Nephron (organoid): ENCODE data around the gene SLC22A2.

Source experiments
- H3K27ac Mint-ChIP-seq, 3 experiments: 2 replicates each; pipeline ENCODE4 v1.8.0; 2020; ENCODE audit warnings: mixed read lengths in 3 of 3, mild to moderate bottlenecking in 2 of 3, moderate library complexity in 1 of 3
- H3K27me3 Mint-ChIP-seq: 2 replicates; pipeline ENCODE4 v1.8.0; 2021; ENCODE audit warnings: low read depth, mild to moderate bottlenecking, moderate library complexity, mixed read lengths
- H3K36me3 Mint-ChIP-seq: 2 replicates; pipeline ENCODE4 v1.8.0; 2020; ENCODE audit warnings: low read depth, mixed read lengths
- H3K4me1 Mint-ChIP-seq: 2 replicates; pipeline ENCODE4 v1.8.0; 2020; ENCODE audit warnings: mixed read lengths
- H3K4me3 Mint-ChIP-seq, 3 experiments: 2 replicates each; pipeline ENCODE4 v1.8.0; 2020; ENCODE audit warnings: mild to moderate bottlenecking in 3 of 3, mixed read lengths in 3 of 3, moderate library complexity in 2 of 3
- H3K9me3 Mint-ChIP-seq: 2 replicates; pipeline ENCODE4 v1.8.0; 2020; ENCODE audit warnings: mixed read lengths
- TF ChIP-seq, protein P1 (sequence below), 3 experiments: fragments of 200-600 bp; sonication (generic); IDR thresholded peaks; one replicate each; pipeline ENCODE4 v1.5.0; 2021; ENCODE audit warnings: antibody characterized with exemption in 3 of 3; ENCODE audit not compliant: unreplicated experiment in 3 of 3

SLC22A2 gene

GRCh38 chr6:160263196-160263939 is 4.7 kb upstream of the SLC22A2 start:
- H3K27me3 Mint-ChIP-seq = peaks cover 17% of the 10 kb centered on the region
- H3K4me1 Mint-ChIP-seq = peaks cover 26% of the 10 kb centered on the region
- no peak overlapping the region for H3K4me3 Mint-ChIP-seq
- no peaks in the 10 kb centered on the region for H3K36me3 Mint-ChIP-seq
- TF ChIP-seq, protein P1, sequence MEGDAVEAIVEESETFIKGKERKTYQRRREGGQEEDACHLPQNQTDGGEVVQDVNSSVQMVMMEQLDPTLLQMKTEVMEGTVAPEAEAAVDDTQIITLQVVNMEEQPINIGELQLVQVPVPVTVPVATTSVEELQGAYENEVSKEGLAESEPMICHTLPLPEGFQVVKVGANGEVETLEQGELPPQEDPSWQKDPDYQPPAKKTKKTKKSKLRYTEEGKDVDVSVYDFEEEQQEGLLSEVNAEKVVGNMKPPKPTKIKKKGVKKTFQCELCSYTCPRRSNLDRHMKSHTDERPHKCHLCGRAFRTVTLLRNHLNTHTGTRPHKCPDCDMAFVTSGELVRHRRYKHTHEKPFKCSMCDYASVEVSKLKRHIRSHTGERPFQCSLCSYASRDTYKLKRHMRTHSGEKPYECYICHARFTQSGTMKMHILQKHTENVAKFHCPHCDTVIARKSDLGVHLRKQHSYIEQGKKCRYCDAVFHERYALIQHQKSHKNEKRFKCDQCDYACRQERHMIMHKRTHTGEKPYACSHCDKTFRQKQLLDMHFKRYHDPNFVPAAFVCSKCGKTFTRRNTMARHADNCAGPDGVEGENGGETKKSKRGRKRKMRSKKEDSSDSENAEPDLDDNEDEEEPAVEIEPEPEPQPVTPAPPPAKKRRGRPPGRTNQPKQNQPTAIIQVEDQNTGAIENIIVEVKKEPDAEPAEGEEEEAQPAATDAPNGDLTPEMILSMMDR (IDR thresholded peaks at IDR 0.05; ENCODE audit: unreplicated experiment in 3 of 3) = no peak
- no peak overlapping the region for H3K27ac Mint-ChIP-seq
- H3K9me3 Mint-ChIP-seq = no peaks in the 10 kb centered on the region

GRCh38 chr6:160261991-160262680 is 3.5 kb upstream of the SLC22A2 start:
- Mint-ChIP-seq H3K9me3 (no peaks in the 10 kb centered on the region), H3K27me3 (peaks cover 16% of the 10 kb centered on the region), H3K4me1 (peaks cover 26% of the 10 kb centered on the region), H3K4me3 (no peak overlapping the region), H3K36me3 (no peaks in the 10 kb centered on the region), H3K27ac (no peak overlapping the region)
- TF ChIP-seq, protein P1 (IDR thresholded peaks at IDR 0.05; ENCODE audit: unreplicated experiment in 3 of 3) = no peak

DNA sequence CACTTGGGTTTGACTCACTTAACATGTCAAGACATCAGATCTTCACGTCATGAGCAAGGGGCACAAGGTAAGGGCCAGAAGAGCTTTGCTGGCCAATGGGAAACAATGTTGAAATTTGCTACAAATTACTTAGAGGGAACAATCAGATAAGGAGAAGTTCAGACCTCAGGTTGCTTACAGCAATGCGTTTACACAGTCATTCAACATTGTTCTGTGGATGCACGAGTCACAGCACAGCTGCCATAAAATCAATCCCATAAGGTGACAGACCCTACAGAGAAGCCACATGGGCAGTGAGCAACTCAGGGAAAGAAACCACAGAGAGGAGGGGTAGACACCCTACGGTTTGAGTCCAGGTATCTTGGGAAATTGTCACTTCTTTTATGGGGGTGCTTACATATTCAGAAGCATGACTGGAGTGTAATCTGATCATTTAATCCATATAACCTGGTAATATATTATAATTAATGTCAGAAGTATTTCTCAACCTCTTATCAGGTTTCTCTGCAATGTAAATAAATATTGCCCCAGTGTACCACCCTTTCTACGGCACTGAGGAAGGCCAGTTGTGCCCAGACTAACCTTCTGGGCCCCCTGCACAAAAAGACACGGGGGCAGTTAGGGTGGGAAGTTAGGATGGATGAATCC is 2.3 kb upstream of the SLC22A2 start:
- H3K4me3 Mint-ChIP-seq = no peak overlapping the region
- H3K9me3 Mint-ChIP-seq = no peaks in the 10 kb centered on the region
- peaks cover 32% of the 10 kb centered on the region for H3K4me1 Mint-ChIP-seq
- peaks cover 17% of the 10 kb centered on the region for H3K27me3 Mint-ChIP-seq
- TF ChIP-seq, protein P1 (IDR thresholded peaks at IDR 0.05; ENCODE audit: unreplicated experiment in 3 of 3) = no peak
- no peaks in the 10 kb centered on the region for H3K36me3 Mint-ChIP-seq
- H3K27ac Mint-ChIP-seq = peak overlapping the region in 2 of 3 experiments; percentile 24 to 65

- H3K4me3 Mint-ChIP-seq = no peak overlapping the region
- no peaks in the 10 kb centered on the region for H3K9me3 Mint-ChIP-seq
- peak overlapping the region in 1 of 3 experiments; percentile 65 for H3K27ac Mint-ChIP-seq
- H3K4me1 Mint-ChIP-seq = peaks cover 35% of the 10 kb centered on the region
- peaks cover 17% of the 10 kb centered on the region for H3K27me3 Mint-ChIP-seq
- TF ChIP-seq, protein P1 (IDR thresholded peaks at IDR 0.05; ENCODE audit: unreplicated experiment in 3 of 3) = no peak
- H3K36me3 Mint-ChIP-seq = no peaks in the 10 kb centered on the region
Measured at GRCh38 chr6:160260367-160260766, 1.7 kb upstream of the SLC22A2 start.

DNA sequence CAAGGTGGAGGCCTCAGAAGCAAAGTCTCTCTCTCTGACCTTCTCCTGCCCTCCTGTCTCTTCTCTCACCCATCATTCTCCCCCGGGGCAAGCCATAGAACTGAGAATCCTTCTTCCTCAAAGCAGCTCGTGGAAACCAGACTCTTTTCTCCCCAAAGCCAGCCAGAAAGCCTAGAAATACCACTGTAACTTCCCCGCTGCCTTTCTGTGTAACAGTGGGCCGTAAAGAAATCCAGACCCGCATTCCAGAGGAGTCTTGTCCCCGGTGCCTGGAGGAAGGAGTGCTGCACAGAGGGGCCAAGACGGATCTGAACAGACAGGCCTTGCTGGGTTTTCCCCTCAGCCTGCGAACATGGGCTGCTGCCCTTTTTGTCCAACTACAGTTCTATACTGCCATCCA is 977 bp upstream of the SLC22A2 start:
- Mint-ChIP-seq H3K9me3 (no peaks in the 10 kb centered on the region), H3K27me3 (peaks cover 18% of the 10 kb centered on the region), H3K36me3 (no peaks in the 10 kb centered on the region), H3K4me1 (peaks cover 41% of the 10 kb centered on the region), H3K4me3 (no peak overlapping the region), H3K27ac (peak overlapping the region; percentile 49 to 85 (median 69))
- TF ChIP-seq, protein P1 (IDR thresholded peaks at IDR 0.05; ENCODE audit: unreplicated experiment in 3 of 3) = no peak
